Mesodermal cell (in vitro differentiated cells): Measurements from ENCODE around the gene MEIOB.

ENCODE experiments used
- H3K27ac ChIP-seq: 2 replicates; pipeline ENCODE4 v1.7.0; 2013; ENCODE audit warnings: mild to moderate bottlenecking, low read depth, low read length, moderate library complexity; ENCODE audit not compliant: severe bottlenecking
- H3K36me3 ChIP-seq: 2 replicates; pipeline ENCODE4 v1.7.1; 2013; ENCODE audit warnings: mild to moderate bottlenecking, low read length, moderate library complexity; ENCODE audit not compliant: control insufficient read depth, insufficient read depth
- H3K4me1 ChIP-seq: one replicate; pipeline ENCODE4 v1.7.1; 2013; ENCODE audit warnings: mild to moderate bottlenecking, low read length; ENCODE audit not compliant: insufficient read depth, control insufficient read depth, poor library complexity, severe bottlenecking
- H3K4me3 ChIP-seq: 2 replicates; pipeline ENCODE4 v1.7.0; 2013; ENCODE audit warnings: low read length, control low read depth, mild to moderate bottlenecking; ENCODE audit not compliant: insufficient read depth, poor library complexity, severe bottlenecking; ENCODE audit errors: extremely low read depth
- H3K9me3 ChIP-seq: 2 replicates; pipeline ENCODE4 v1.7.1; 2013; ENCODE audit warnings: mild to moderate bottlenecking, low read length, moderate library complexity; ENCODE audit not compliant: control insufficient read depth
- WGBS, 2 experiments: methylation state at CpG; one replicate each; pipeline ENCODE4 v1.1.5; 2013; ENCODE audit warnings: missing lambda C conversion rate in 2 of 2; ENCODE audit not compliant: insufficient coverage in 2 of 2; 5-methylcytosine and 5-hydroxymethylcytosine counted together

Gene MEIOB

GRCh38 chr16:1786242-1787055, 85.5 kb downstream of the MEIOB start:
- H3K4me1 ChIP-seq: peaks cover under 1% of the 10 kb centered on the region
- no peak overlapping the region for H3K4me3 ChIP-seq
- no peaks in the 10 kb centered on the region for H3K9me3 ChIP-seq
- peaks cover 49% of the 10 kb centered on the region for H3K36me3 ChIP-seq
- H3K27ac ChIP-seq: no peak overlapping the region
- WGBS, 2 experiments: 95 to 97% methylated on average over 48 of the region's 51 CpGs

- WGBS, 2 experiments: 96 to 99% methylated on average over 10 to 14 of the region's 14 CpGs
- Histone ChIP-seq H3K36me3 (peaks cover 52% of the 10 kb centered on the region), H3K4me1 (peaks cover 6% of the 10 kb centered on the region), H3K4me3 (no peak overlapping the region), H3K9me3 (no peaks in the 10 kb centered on the region), H3K27ac (no peak overlapping the region)
Observed at GRCh38 chr16:1785846-1786170, 86.2 kb downstream of the MEIOB start.

- H3K27ac ChIP-seq: no peak overlapping the region
- no peaks in the 10 kb centered on the region for H3K9me3 ChIP-seq
- peaks cover 6% of the 10 kb centered on the region for H3K4me1 ChIP-seq
- no peak overlapping the region for H3K4me3 ChIP-seq
- WGBS, 2 experiments: 95 to 98% methylated on average over 18 to 24 of the region's 26 CpGs
- H3K36me3 ChIP-seq: peaks cover 54% of the 10 kb centered on the region
Observed at GRCh38 chr16:1784977-1785845, 86.8 kb downstream of the MEIOB start.
